Inflammatory macrophage (primary cell): Measurements from ENCODE around the gene SCAMP3.
"Not testable (repeated sequence)": the region's sequence is repeated elsewhere in the genome, so short reads cannot be mapped to it uniquely, and the experiment has no call there.

Source experiments
- DNase-seq, 2 donors: peaks; one replicate each; pipeline ENCODE4 v3.0.0-alpha.2; 2020 to 2022
- total RNA-seq, 18 experiments: gene quantifications; one replicate each; lab custom pipeline; 2026; ENCODE audit warnings: mixed read lengths in 6 of 18, inconsistent platforms in 2 of 18; lab: John Stamatoyannopoulos, UW

The SCAMP3 gene
- 30.6 to 79.7 (median 53.6) reads per million in 18 experiments for total RNA-seq

- DNase-seq: peak; percentile 98 to 99
These were observed at the start of gene SCAMP3 for GRCh38 chr1:155261852-155262673. SCAMP3 (minus strand) TSS chr1:155262360; CDS start chr1:155262151, 209 bp downstream.

GRCh38 chr1:155309423-155310021 lies 47.4 kb upstream of the SCAMP3 start:
- no peak for DNase-seq

- peak; percentile 99 to 100 for DNase-seq
These were observed 46.6 kb upstream of the SCAMP3 start, which contains the start of gene FDPS for GRCh38 chr1:155308493-155309422. FDPS (plus strand) TSS chr1:155308866; CDS start chr1:155309790, 924 bp downstream.

- peak; percentile 35 to 38 for DNase-seq
These were observed 45.1 kb upstream of the SCAMP3 start for GRCh38 chr1:155307247-155307740.

GRCh38 chr1:155305881-155306391 lies 43.8 kb upstream of the SCAMP3 start:
- no peak for DNase-seq

- DNase-seq: no peak
These were observed 42.5 kb upstream of the SCAMP3 start for GRCh38 chr1:155304558-155305063.

GRCh38 chr1:155301342-155301841 lies 39.2 kb upstream of the SCAMP3 start, which contains the start of gene PKLR:
PKLR (minus strand) TSS chr1:155301438; CDS start chr1:155301395, 43 bp downstream.
- no peak for DNase-seq

GRCh38 chr1:155300553-155301329 lies 38.6 kb upstream of the SCAMP3 start:
- DNase-seq: no peak

- no peak for DNase-seq
These were observed 37.9 kb upstream of the SCAMP3 start for GRCh38 chr1:155300024-155300423.

- no peak for DNase-seq
These were observed 35.2 kb upstream of the SCAMP3 start for GRCh38 chr1:155297384-155297783.

- no peak for DNase-seq
These were observed 34.5 kb upstream of the SCAMP3 start for GRCh38 chr1:155296661-155297060.

GRCh38 chr1:155295942-155296267 lies 33.7 kb upstream of the SCAMP3 start:
- DNase-seq: no peak

GRCh38 chr1:155295183-155295941 lies 33.2 kb upstream of the SCAMP3 start:
- no peak for DNase-seq

- DNase-seq: no peak
These were observed 32.5 kb upstream of the SCAMP3 start for GRCh38 chr1:155294520-155295182.

- DNase-seq: no peak
These were observed 31.1 kb upstream of the SCAMP3 start for GRCh38 chr1:155293086-155293749.

- not testable (repeated sequence) for DNase-seq
These were observed 28.8 kb upstream of the SCAMP3 start for GRCh38 chr1:155291006-155291405.

GRCh38 chr1:155287987-155288543 lies 25.9 kb upstream of the SCAMP3 start:
- DNase-seq: no peak

GRCh38 chr1:155286544-155286943 lies 24.4 kb upstream of the SCAMP3 start:
- DNase-seq: no peak

GRCh38 chr1:155285631-155286044 lies 23.5 kb upstream of the SCAMP3 start:
- no peak for DNase-seq
